ENCODE data around the gene MYH7.
"Not testable (repeated sequence)": the region's sequence is repeated elsewhere in the genome, so short reads cannot be mapped to it uniquely, and the experiment has no call there.

MYH7 gene

DNA sequence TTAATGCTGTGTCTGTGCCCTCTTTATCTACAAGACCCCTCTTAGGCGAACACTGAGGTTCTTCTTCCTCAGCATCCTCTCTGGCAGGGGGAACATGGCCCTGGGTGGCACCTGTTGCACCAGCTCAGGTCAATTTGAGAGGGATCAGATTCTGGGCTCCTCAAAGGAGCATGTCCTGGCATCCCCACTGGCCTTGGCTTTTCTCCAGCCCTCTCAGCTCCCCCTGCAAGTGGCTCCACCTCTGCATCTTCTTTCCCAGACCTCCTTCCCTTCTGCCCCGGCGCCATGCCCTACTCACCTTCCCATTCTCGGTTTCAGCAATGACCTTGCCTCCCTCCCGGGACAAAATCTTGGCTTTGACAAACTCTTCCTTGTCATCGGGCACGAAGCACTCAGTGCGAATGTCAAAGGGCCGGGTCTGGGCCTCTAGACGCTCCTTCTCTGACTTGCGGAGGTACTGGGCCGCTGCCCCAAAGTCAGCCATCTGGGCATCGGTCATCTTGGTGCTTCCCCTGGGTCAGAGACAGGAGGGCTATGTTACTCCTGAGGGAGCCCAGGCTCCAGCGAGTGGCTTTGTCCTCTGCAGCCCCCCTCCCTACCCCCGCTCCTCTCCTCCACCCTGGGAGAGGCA lies 28.6 kb downstream of the MYH7 start:
- DNase-seq: no peak

DNA sequence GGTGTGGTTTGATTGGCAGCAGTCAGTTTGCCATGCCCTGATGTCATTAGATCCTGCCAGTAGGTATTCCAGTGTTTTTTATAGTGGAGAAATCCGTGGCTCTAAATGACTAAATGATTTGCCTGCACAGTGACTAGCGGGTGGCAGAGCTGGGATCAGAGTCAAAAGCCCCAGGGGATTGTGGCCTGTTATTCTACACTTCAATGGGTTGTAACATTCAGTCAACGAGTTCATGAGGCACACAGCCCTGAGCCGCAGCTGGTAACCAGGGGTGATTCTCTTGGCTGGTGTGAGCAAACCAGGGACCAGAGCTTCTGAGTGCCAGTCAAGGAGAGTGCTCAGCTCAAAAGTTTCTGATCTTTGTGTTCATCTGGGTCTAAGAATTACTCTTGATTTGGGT lies 29.2 kb downstream of the MYH7 start:
- no peak for DNase-seq

DNA sequence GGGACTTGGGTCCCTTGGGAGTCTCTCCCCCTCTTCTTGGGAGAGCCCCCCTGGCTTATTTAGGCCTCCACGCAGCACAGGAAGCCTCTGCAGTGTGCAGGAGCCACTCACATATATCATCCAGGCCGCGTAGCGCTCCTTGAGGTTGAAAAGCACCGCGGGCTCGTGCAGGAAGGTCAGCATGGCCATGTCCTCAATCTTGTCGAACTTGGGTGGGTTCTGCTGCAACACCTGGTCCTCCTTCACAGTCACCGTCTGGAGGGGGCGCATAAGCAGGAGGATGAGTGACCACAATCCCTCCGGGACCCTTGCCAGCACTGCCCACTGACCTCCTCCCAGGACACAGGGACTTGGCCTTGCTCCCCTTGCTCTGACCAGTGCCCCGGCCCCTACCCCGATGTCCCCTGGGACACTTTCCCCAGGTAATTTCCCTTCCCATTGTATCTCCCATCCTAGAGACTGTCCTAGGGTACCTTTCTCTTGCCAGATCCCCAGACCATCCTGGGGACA lies 29.9 kb downstream of the MYH7 start:
- no peak for DNase-seq

DNA sequence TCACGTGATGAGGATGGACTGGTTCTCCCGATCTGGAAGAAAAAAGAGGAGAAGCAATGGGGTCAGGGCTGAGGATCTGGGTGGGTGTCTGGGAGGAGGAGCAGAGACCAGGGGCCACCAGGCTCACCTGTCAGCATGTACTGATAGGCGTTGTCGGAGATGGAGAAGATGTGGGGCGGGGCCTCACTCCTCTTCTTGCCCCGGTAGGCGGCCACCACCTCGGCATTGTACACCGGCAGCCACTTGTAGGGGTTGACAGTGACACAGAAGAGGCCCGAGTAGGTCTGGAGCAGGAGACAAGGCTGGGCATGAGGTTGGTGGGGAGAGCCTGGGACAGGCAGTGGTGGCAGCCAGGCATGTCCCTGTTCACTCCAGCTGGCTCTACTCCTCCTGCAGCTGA lies 30.4 kb downstream of the MYH7 start:
- no peak for DNase-seq

DNA sequence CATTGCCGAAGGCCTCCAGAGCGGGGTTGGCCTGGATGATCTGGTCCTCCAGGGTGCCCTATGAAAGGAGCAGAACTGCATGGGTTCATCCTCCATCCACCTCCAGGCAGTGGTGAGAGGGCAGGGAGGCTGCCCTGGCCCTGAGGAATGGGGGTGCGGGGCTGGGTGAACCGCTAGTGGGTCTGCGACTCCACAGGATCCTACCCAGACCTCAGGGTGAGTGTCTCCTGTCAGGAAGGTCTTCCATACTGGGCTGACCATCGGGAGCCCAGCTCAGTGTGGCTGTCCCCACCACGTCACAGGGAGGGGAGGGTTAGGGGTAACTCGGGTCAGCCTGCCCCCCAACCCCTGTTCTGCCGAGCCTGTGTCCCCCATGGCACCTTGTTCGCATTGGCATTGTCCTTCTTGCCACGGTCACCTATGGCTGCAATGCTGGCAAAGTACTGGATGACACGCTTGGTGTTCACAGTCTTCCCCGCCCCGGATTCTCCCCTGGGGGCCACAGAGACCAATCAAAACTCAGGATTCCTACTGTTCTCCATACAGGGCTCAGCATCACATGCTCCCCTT lies 31.0 kb downstream of the MYH7 start:
- DNase-seq: no peak

DNA sequence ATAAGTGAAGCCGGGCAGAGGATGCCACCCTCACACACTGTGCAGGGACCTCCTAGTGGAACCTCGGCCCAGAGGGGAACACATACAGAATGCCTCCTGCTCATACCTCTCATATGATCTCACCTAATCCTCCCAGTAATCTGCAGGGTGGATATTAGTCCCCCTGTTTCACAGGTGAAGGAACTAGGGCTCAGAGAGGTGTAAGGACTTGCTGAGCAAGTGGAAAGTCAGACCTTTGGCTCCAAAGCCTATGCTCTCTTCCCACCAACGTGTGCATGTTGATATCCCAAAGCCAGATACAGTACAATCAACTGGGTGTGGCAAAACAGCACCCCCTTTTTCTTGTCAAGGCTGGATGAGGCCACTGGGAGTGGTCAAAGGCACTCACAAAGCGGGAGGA lies 31.6 kb downstream of the MYH7 start:
- DNase-seq: no peak

DNA sequence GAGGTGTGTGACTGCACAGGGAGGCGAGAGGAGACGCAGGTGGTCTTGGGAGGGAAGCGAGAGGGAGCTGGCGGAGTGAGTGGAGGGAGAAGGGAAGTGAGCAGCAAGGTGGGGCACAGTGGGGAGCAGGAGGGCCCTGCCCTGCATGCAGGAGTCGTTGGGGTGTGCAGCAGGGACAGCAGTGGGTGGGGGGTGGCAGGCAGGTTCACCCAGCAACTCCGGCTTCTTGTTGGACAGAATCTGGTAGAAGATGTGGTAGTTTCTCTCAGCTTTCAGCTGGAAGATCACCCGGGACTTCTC lies 32.4 kb downstream of the MYH7 start:
- no peak for DNase-seq

DNA sequence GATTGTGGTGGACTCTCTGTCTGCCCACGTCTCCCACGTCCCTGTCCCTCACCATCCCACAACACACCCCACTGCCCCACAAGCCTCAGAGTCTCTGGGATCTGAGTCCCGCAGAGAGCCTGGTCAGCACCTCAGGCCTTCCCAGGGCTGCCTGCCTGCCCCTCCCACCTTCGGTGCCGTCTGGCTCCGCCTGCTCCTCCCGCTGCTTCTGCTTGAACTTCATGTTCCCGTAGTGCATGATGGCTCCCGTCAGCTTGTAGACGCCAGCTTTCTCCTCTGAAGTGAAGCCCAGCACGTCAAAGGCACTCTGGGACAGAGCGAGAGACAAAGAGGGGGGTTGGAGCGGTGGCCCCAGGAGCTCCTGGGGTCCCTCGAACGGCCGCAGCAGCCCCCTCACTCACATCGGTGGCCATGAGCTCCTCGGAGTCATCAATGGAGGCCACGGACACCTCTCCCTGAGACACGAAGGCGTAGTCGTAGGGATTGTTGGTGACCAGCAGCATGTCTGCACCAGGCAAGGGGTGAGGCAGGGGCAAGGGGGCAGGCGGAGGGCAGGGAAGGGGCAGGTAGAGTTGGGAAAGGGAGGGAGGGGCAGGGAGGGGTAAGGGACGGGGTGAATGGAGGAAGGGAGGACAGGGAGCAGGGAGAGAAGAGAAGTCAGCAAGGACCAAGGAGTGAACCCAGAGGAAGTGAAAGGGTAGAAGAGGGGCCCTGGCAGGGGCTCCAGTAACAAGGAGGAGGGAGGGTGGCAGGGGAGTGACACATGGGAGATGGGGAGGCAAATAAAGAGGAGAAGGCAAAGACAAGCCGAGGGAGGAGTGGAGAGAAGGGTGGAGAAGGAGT lies 32.9 kb downstream of the MYH7 start:
- no peak for DNase-seq

DNA sequence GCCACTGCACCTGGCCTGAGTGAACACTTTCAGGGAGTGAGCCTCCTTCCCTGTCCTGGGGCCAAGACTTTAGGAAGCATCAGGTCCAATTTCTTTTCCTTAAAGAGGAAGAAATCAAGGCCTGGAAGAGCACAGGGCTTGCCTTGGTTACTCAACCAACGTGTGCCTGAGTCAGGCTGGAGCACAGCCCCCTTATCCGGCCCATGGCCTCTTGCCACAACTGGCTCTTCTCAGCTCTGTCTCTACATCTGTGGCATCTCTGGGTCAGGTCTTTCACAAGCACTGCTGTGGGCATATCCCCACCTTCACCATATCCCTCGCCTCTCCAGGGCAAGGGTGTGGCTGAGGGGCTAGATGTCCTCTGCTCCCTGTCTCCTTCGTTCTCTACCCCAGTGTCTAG lies 34.2 kb downstream of the MYH7 start:
- DNase-seq: no peak

DNA sequence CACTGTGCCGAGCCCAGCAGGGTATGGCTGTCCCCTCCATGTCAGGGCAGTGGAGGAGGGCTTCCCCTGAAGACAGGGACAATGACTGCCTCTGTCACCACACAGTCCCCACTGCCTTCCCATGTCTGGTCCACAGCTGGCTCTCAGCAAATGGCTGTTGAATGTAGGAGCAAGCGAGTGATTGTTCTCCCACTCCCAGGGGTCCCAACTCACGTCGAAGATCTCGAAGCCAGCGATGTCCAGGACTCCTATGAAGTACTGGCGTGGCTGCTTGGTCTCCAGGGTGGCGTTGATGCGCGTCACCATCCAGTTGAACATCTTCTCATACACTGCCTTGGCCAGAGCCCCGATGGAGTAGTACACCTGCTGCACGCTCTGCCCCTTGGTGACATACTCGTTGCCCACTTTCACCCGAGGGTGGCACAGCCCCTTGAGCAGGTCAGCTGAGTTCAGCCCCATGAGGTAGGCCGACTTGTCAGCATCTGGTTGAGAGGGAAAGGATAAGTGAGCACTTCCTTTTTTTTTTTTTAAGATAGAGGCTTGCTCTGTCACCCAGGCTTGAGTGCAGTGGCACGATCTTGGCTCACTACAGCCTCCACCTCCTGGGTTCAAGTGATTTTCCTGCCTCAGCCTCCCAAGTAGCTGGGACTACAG lies 34.8 kb downstream of the MYH7 start:
- DNase-seq: not testable (repeated sequence)

DNA sequence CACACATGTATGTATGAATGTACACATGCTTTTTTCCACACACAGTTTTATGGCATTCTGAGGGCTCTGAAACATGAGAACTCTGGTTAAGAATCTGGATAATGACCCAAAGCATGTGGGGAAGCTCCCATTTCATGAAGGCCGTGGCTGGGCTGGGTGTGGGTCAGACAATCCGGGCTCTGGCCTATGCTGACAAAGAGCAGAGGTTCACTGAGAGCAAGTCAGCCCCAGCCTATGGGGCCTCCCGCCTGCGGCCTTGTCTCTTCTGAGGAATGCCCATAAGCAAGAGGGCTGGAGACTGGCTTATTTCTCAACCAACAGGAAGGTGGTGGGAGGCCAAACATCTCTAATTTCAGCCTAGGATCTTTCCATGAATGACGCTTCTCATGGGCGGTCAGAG lies 35.9 kb downstream of the MYH7 start:
- no peak for DNase-seq

DNA sequence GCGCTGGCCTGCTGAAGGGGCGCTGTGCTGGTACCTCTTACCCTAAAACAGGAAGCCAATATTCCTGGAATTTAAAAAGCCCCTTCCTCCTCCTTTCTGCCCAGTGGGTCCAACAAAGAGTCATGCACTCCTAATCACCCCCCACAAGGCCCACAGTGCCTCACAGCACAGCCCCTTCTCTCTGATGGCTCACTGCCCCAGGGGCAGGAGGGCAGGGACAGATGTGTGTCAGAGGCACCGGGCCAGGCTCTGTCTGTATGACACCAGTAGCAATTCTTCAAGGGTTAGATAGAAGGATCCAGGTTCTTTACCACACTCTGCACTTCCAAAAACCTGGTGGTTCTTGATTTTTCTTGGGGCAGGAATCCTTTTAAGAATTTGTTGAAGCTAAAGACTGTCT lies 36.3 kb downstream of the MYH7 start:
- no peak for DNase-seq

DNA sequence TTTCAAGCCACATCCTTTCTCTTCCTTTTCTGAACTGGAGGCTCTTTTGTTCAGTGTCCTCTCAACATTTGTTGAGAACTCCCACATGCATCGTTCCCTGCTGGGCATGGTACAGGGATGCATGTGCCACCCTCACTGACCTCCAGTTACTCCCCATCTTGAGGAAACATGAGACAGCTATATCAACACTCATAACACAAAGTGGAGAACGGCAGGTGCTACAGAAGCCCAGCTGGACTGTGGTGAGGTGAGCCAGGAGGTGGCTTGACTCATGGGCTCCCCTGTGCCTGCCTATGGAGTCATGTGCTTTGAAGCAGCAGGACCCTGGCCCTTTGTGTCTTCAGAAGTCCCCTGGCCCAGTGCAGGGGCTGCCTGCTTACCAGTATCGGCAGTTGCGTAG lies 37.1 kb downstream of the MYH7 start:
- DNase-seq: no peak

DNA sequence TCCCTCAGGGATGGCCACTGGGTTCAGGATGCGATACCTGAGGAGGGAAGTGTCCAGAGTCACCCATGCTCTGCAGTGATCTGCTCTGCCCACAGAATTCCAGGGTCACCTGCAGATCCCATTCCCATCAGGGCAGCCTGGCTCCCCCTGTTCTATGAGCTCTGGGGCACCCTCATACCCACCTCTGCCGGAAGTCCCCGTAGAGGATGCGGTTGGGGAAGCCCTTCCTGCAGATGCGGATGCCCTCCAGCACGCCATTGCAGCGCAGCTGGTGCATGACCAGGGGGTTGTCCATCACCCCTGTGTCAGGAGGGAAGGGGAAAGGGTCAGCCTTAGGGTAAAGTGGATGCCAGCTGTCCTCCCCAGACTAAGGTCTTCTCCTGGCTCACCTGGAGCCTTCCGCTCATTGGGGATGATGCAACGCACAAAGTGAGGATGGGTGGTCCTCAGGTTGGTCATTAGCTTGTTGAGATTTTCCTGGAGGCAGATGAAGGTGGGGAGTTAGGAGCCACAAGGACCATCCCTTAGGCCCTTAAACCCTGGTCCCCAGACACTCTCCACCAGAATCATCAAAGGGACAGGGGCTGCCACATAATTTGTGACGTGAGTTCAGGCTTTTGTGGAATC lies 38.6 kb downstream of the MYH7 start:
- DNase-seq: no peak

DNA sequence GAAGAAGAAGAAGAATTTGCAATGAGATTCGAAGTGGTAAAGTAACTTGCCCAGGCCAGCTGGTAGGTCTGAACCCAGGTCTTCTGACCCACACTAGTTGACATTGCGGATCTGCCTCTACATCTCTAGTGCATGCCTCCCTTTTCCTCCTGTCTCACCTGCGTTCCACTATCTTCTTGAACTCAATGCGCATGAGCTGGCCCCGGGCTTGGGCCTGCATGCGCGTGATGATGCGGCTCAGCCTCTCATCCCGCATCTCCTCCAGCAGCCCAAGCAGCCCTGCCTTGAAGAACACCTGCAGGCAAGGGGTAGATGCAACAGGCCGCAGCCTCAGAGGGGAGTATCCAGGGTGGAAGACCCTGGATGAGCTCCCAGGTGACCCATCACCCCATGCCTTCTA lies 39.3 kb downstream of the MYH7 start:
- DNase-seq: no peak

DNA sequence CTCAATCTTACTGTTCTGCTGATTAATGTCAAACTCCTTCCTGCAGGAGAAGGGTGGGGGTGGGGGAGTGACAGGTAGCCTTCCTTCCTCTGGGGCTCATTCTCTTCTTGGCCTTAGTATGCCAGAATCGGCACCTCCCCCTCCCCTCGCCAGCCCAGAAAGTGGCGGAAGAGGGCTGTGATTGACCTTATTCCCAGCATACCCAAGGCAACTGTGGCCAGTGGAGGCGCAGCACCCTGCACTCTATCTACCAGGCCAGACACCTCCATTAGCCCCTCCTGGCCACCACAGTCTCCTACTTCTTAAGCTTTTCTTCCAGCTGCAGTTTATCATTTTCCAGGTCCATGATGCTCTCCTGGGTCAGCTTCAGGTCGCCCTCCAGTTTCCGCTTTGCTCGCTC lies 42.8 kb downstream of the MYH7 start:
- no peak for DNase-seq

DNA sequence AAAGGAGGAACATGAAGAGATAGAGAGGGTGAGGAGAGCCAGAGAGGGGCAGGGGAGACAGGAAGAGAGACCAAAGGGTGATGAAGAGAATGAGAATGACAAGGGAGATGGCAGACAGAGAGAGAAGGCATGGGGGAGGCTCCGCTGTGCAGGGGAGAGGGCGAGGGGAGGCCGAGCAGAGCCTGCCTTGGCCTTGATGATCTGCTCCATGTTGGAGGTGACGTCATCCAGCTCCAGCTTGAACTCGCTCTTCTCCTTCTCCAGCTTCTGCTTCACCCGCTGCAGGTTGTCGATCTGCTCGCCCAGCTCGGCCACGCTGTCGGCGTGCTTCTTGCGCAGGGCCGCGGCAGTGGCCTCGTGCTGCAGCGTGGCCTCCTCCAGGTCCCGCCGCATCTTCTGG lies 45.6 kb downstream of the MYH7 start:
- not testable (repeated sequence) for DNase-seq

DNA sequence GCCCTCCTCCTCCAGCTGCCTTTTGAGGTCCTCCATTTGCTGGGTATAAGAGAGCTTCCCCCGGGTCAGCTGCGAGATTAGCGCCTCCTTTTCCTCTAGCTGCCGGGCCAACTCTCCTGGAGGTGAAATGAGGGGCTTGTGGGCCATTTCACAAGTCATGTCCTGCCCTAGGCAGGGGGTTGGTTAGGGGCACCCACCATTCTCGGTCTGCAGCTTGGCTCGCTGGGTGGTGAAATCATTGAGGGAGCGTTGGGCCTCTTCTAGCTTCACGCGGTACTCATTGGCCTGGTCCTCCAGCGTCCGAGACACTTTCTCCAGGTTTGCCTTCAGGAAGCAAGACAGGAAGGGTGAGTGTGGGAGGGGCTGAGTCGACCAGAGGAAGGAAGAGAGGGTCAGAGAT lies 46.1 kb downstream of the MYH7 start:
- DNase-seq: no peak

DNA sequence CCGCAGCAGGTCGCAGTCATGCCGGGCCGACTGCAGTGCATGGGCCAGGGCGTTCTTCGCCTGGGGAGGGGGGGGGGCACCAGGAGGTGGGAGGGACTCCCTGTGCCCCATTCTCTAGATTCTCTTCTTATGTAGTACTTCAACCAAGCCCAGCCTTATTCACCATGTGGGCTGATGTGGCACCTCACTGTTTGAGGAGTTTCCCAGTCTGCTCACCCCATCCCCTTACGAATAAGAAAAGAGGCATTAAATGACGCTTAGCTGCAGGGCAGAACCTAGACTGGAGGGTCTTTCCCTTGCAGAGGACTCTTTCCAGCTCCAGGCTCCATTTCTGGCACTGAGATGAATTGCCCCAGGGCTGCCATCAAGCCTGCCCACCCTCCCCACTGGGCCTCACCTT lies 46.5 kb downstream of the MYH7 start:
- DNase-seq: no peak

DNA sequence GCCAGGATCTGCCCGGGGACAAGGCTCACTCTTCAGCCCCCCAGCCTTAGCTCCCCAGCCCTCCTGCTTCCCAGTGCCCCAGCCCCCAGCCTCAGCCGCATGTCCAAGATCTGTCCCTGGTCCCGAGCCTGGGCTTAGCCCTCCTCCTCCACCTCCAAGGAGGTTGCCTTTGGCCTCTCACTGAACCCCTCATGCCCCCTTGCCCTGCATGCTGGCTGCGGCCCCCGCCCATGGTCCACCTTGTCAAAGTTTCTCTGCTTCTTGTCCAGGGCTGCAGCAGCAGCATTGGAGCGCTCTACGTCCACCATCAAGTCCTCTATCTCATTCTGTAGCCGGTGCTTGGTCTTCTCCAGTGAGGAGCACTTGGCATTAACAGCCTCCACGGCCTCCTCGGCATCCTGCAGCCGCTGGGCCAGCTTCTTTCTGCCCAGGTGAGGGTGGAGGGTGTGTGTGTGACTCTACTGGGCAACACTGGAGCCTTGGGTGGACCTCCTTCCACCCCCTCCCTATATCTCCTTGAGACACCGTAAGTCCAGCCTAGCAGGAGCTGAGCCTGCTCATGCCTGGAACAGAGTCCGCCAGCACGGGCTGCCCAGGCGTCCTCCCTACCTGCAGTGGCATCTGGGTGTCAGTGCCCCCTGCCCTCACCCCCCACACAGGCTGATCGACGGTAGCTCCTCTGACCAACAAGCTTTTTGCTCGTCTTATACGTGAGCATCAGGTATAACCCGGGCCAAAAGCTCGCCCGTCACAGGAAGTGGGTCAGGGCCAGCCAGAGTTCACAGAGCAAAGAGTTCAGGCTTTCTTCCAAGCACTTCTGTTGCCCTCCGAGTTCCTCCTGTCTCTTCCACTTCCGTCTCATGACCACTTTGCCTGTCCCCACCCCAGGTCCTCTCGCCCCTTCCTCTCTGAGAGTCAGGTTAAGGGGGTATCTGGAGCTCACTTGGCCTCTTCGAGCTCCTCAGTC lies 47.3 kb downstream of the MYH7 start:
- DNase-seq: no peak

DNA sequence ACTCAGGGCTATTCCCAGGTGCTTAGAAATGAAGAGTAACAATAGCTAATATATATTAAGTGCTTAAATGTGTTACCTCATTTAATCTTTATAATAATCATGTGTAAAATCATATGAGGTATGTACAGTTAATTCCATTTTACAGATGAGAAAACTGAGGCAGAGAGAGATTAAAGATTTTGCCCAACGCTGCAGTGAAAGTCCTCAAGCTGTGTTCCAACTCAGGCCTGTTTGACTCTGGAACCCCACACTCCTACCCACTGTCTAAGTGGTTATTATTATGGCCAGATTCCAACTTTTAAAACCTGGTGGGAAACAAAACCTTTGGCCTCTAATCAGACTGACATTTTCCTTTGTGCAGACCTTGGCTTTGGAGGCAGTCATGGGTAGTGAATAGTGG lies 48.5 kb downstream of the MYH7 start:
- no peak for DNase-seq

DNA sequence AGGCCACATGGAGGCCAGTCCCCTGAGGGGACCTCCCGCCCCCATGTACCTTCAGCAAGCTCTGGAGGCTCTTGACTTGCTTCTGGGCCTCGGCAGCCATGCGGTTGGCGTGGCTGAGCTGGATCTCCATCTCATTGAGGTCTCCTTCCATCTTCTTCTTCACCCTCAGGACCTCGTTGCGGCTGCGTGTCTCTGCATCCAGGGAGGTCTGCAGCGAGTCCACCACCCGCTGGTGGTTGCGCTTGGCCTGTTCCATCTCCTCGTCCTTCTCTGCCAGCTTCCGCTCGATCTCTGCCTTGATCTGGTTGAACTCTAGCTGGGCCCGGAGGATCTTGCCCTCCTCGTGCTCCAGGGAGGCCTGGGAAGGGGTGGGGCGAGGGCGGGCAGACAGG lies 49.2 kb downstream of the MYH7 start:
- DNase-seq: not testable (repeated sequence)

Data from CD4-positive, alpha-beta T cell treated with Interleukin-12 subunit alpha and Interleukin-12 subunit beta, for 1 hour (primary cell).